Spleen (tissue), 7 donors: ENCODE measurements around the gene MAGI2.

Experiments
- POLR2AphosphoS5 ChIP-seq, 3 donors: sonication (generic); formaldehyde crosslinking; IDR thresholded peaks; one replicate each; pipeline ENCODE4 v1.5.1; 2017; ENCODE audit warnings: antibody characterized with exemption in 3 of 3
- TF ChIP-seq, protein P1 (sequence below), 11 experiments: fragments of 200-600 bp in 7 of 11; fragments of 450-650 bp in 4 of 11; sonication (generic) in 4 of 11; IDR thresholded peaks in 8 of 11; conservative IDR thresholded peaks in 3 of 11; 1 replicate in 7 of 11; 2 replicates in 4 of 11; pipeline versions ENCODE4 v1.4.0 to v1.8.0; 2016 to 2021; ENCODE audit warnings: antibody characterized with exemption in 11 of 11, inconsistent platforms in 4 of 11, mild to moderate bottlenecking in 1 of 11
- donor health status: DM: no; HTN: no; CAD: no; lungs with moderate emphysema.
- donor health status: DM: no; HTN: no; CAD: no.
- donor health status: DM: no; HTN: no; CAD: no.

DNA sequence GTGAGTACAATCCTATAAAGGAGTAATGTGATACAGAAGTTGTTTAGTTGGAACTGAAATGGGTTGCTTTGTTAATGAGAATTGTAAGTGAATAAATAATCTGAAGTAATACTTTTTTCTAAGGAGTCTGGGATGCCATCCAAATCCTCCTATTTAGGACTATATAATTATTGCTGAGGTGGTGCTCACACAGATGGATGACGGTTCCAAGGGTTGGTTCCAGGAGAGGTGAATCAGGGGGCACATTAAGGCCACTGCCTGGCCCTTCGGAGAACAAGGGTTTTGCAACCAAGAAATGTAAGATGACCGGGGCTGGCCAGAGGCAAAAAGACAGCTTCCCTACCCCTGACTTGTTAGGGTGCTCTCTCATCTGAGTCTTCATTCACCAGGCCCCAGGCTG is 1302.2 kb downstream of the MAGI2 start:
- TF ChIP-seq POLR2AphosphoS5 (IDR thresholded peaks at IDR 0.05): no peak
- TF ChIP-seq, protein P1, sequence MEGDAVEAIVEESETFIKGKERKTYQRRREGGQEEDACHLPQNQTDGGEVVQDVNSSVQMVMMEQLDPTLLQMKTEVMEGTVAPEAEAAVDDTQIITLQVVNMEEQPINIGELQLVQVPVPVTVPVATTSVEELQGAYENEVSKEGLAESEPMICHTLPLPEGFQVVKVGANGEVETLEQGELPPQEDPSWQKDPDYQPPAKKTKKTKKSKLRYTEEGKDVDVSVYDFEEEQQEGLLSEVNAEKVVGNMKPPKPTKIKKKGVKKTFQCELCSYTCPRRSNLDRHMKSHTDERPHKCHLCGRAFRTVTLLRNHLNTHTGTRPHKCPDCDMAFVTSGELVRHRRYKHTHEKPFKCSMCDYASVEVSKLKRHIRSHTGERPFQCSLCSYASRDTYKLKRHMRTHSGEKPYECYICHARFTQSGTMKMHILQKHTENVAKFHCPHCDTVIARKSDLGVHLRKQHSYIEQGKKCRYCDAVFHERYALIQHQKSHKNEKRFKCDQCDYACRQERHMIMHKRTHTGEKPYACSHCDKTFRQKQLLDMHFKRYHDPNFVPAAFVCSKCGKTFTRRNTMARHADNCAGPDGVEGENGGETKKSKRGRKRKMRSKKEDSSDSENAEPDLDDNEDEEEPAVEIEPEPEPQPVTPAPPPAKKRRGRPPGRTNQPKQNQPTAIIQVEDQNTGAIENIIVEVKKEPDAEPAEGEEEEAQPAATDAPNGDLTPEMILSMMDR (IDR thresholded peaks at IDR 0.05 in 8 of 11, conservative IDR thresholded peaks at IDR 0.05 in 3 of 11): no peak
